Activated naive CD4-positive, alpha-beta T cell treated with anti-CD3 and anti-CD28 coated beads, Interleukin-2, amount 50 U/mL, for 16 hours (primary cell): ENCODE measurements around the gene CERK.
"Not testable (repeated sequence)": the region's sequence is repeated elsewhere in the genome, so short reads cannot be mapped to it uniquely, and the experiment has no call there.

Source experiments
- DNase-seq: peaks from one replicate; pipeline ENCODE4 v3.0.0-alpha.2; 2020

Gene CERK

GRCh38 chr22:46659059-46659790 is 78.8 kb downstream of the CERK start:
- DNase-seq: no peak

- no peak for DNase-seq
These were observed 79.8 kb downstream of the CERK start for GRCh38 chr22:46657996-46658947.

- no peak for DNase-seq
These were observed 80.4 kb downstream of the CERK start for GRCh38 chr22:46657655-46657953.

GRCh38 chr22:46656856-46657654 is 81.0 kb downstream of the CERK start:
- DNase-seq: no peak

- DNase-seq: no peak
These were observed 82.0 kb downstream of the CERK start for GRCh38 chr22:46655861-46656608.

GRCh38 chr22:46654927-46655595 is 83.0 kb downstream of the CERK start:
- no peak for DNase-seq

- DNase-seq: no peak
These were observed 83.6 kb downstream of the CERK start for GRCh38 chr22:46654426-46654825.

GRCh38 chr22:46653596-46653995 is 84.5 kb downstream of the CERK start:
- DNase-seq: no peak

GRCh38 chr22:46652847-46653331 is 85.2 kb downstream of the CERK start:
- no peak for DNase-seq

- no peak for DNase-seq
These were observed 85.8 kb downstream of the CERK start for GRCh38 chr22:46652081-46652846.

- no peak for DNase-seq
These were observed 86.7 kb downstream of the CERK start for GRCh38 chr22:46651316-46651715.

- no peak for DNase-seq
These were observed 87.8 kb downstream of the CERK start for GRCh38 chr22:46650078-46650810.

GRCh38 chr22:46649141-46650077 is 88.6 kb downstream of the CERK start:
- no peak for DNase-seq

GRCh38 chr22:46648225-46648820 is 89.7 kb downstream of the CERK start:
- not testable (repeated sequence) for DNase-seq

GRCh38 chr22:46646531-46647215 is 91.4 kb downstream of the CERK start:
- DNase-seq: no peak

- not testable (repeated sequence) for DNase-seq
These were observed 95.1 kb downstream of the CERK start for GRCh38 chr22:46642840-46643480.

- no peak for DNase-seq
These were observed 96.2 kb downstream of the CERK start for GRCh38 chr22:46641811-46642266.
